HEK293T (cell line): Measurements from ENCODE around the gene DOK3.
A peak's percentile ranks its signal among the peaks of the same experiment; 100 is the strongest.

Experiments used
- CTCF ChIA-PET: fragments of 350-600 bp; formaldehyde crosslinking; extraction: SDS; loops from one replicate; lab custom pipeline; 2021; ENCODE audit warnings: antibody characterized with exemption, inconsistent platforms; lab: Yijun Ruan, JAX
- POLR2A ChIA-PET: fragments of 350-600 bp; formaldehyde crosslinking; extraction: SDS; loops from one replicate; lab custom pipeline; 2020; ENCODE audit warnings: antibody characterized with exemption, inconsistent platforms; lab: Yijun Ruan, JAX
- DNase-seq: peaks from one replicate; pipeline ENCODE4 v3.0.0; 2012; ENCODE audit warnings: mixed read lengths; ENCODE audit errors: extremely low spot score
- ARNT ChIP-seq: fragments of 450-650 bp; IDR thresholded peaks from 2 replicates; pipeline ENCODE4 v1.6.1; 2017; ENCODE audit warnings: mild to moderate bottlenecking
- BHLHE40 ChIP-seq: fragments of 450-650 bp; IDR thresholded peaks from 2 replicates; pipeline ENCODE4 v1.6.1; 2016; ENCODE audit warnings: mild to moderate bottlenecking, moderate library complexity, borderline replicate concordance
- CTBP1 ChIP-seq: fragments of 450-650 bp; IDR thresholded peaks from 2 replicates; pipeline ENCODE4 v1.6.1; 2016; ENCODE audit warnings: borderline replicate concordance
- ELF4 ChIP-seq: fragments of 450-650 bp; IDR thresholded peaks from 2 replicates; pipeline ENCODE4 v1.6.1; 2017; ENCODE audit warnings: antibody characterized with exemption
- FOXA1 ChIP-seq: fragments of 450-650 bp; IDR thresholded peaks from 2 replicates; pipeline ENCODE4 v1.6.1; 2016; ENCODE audit warnings: mild to moderate bottlenecking
- FOXK2 ChIP-seq: fragments of 450-650 bp; IDR thresholded peaks from 2 replicates; pipeline ENCODE4 v1.6.1; 2016; ENCODE audit warnings: mild to moderate bottlenecking
- FOXM1 ChIP-seq: fragments of 450-650 bp; IDR thresholded peaks from 2 replicates; pipeline ENCODE4 v1.6.1; 2017; ENCODE audit warnings: mild to moderate bottlenecking, borderline replicate concordance
- HDGF ChIP-seq: fragments of 450-650 bp; IDR thresholded peaks from 2 replicates; pipeline ENCODE4 v1.6.1; 2017; ENCODE audit warnings: antibody characterized with exemption, borderline replicate concordance
- L3MBTL2 ChIP-seq: fragments of 450-650 bp; conservative IDR thresholded peaks from 2 replicates; pipeline ENCODE4 v1.6.1; 2016; ENCODE audit warnings: mild to moderate bottlenecking
- LEF1 ChIP-seq: fragments of 450-650 bp; IDR thresholded peaks from 2 replicates; pipeline ENCODE4 v1.6.1; 2017; ENCODE audit warnings: mild to moderate bottlenecking, borderline replicate concordance
- NFRKB ChIP-seq: fragments of 450-650 bp; IDR thresholded peaks from 2 replicates; pipeline ENCODE4 v1.6.1; 2016; ENCODE audit warnings: mild to moderate bottlenecking, moderate library complexity
- PKNOX1 ChIP-seq: fragments of 450-650 bp; IDR thresholded peaks from 2 replicates; pipeline ENCODE4 v1.6.1; 2016
- SP1 ChIP-seq: fragments of 450-650 bp; IDR thresholded peaks from 2 replicates; pipeline ENCODE4 v1.6.1; 2017
- SUZ12 ChIP-seq: fragments of 450-650 bp; IDR thresholded peaks from 2 replicates; pipeline ENCODE4 v1.6.1; 2016; ENCODE audit warnings: mild to moderate bottlenecking
- TARDBP ChIP-seq: fragments of 450-650 bp; IDR thresholded peaks from 2 replicates; pipeline ENCODE4 v1.6.1; 2016
- ZNF384 ChIP-seq: fragments of 450-650 bp; IDR thresholded peaks from 2 replicates; pipeline ENCODE4 v1.6.1; 2016

Gene DOK3

GRCh38 chr5:177509381-177509951 is at the start of gene DOK3:
Gene DOK3 (minus strand): TSS chr5:177509826. CDS start chr5:177509540, 286 bp downstream.
- TF ChIP-seq ELF4 (no peak), HDGF (no peak), SP1 (no peak), FOXA1 (no peak), FOXK2 (no peak), PKNOX1 (no peak), SUZ12 (no peak), L3MBTL2 (no peak), LEF1 (no peak), BHLHE40 (no peak), NFRKB (no peak), TARDBP (no peak), FOXM1 (no peak), ZNF384 (no peak)
- POLR2A ChIA-PET = interaction anchor here (0.6 to 1.2 kb wide), 2 partner anchors 12 to 16 kb away, joined by 3 read pairs; no protein-coding TSS in a partner anchor
- CTCF ChIA-PET = interaction anchor here (0.7 to 1.8 kb wide), 2 partner anchors 9 to 119 kb away, joined by 3 read pairs; no protein-coding TSS in a partner anchor
- DNase-seq = no peak

GRCh38 chr5:177557796-177558195 is 48.2 kb upstream of the DOK3 start:
- ChIA-PET POLR2A (interaction anchor here (1.1 to 1.4 kb wide), 3 partner anchors 12 to 42 kb away, joined by 4 to 6 read pairs (median 5); partner anchors contain the start of genes B4GALT7 and TMED9), CTCF (interaction anchor here (0.6 kb wide), 2 partner anchors 294 to 575 kb away, joined by 3 to 4 read pairs; no protein-coding TSS in a partner anchor)
- DNase-seq = no peak
- TF ChIP-seq LEF1 (no peak), FOXA1 (no peak), ARNT (no peak), CTBP1 (no peak), SP1 (no peak), ELF4 (no peak)

GRCh38 chr5:177557041-177557647 is 47.5 kb upstream of the DOK3 start:
- CTCF ChIA-PET = interaction anchor here (0.6 kb wide), 1 partner anchor 293 kb away, joined by 3 read pairs; no protein-coding TSS in a partner anchor
- POLR2A ChIA-PET = interaction anchor here (0.6 to 1.4 kb wide), 2 partner anchors 11 to 20 kb away, joined by 3 to 6 read pairs; no protein-coding TSS in a partner anchor

GRCh38 chr5:177555665-177556064 is 46.0 kb upstream of the DOK3 start:
- TF ChIP-seq BHLHE40 (no peak), L3MBTL2 (no peak), SUZ12 (no peak), CTBP1 (no peak), PKNOX1 (no peak), FOXK2 (no peak)
- CTCF ChIA-PET = no interaction called here
- POLR2A ChIA-PET = no interaction called here
- DNase-seq = no peak

More at GRCh38 chr5:177557041-177557647, 47.5 kb upstream of the DOK3 start:
- no peak for TF ChIP-seq HDGF
- no peak for TF ChIP-seq L3MBTL2
- no peak for TF ChIP-seq ELF4
- TF ChIP-seq PKNOX1 = peak; percentile 51; the same call in 1 of the 2 replicates
- no peak for TF ChIP-seq NFRKB
- DNase-seq = no peak

- no peak for TF ChIP-seq FOXM1
- TF ChIP-seq BHLHE40 = no peak
- TF ChIP-seq TARDBP = no peak
- TF ChIP-seq ARNT = no peak
- TF ChIP-seq SUZ12 = no peak
- TF ChIP-seq HDGF = no peak
- no peak for TF ChIP-seq L3MBTL2
- no peak for TF ChIP-seq ELF4
- ChIA-PET POLR2A (no interaction called here), CTCF (no interaction called here)
- no peak for DNase-seq
Measured at GRCh38 chr5:177555228-177555627, 45.6 kb upstream of the DOK3 start.

GRCh38 chr5:177554474-177555111 is 45.0 kb upstream of the DOK3 start, which contains the start of gene FAM193B:
Gene FAM193B (minus strand): TSS chr5:177554563. CDS start chr5:177554458, 105 bp downstream.
- CTCF ChIA-PET = no interaction called here
- TF ChIP-seq NFRKB (no peak), ZNF384 (no peak), ARNT (0 out of 2 replicates have a peak, but pooled peaks have one; percentile 19), PKNOX1 (no peak), BHLHE40 (no peak), ELF4 (no peak), LEF1 (no peak), TARDBP (no peak), L3MBTL2 (peak; percentile 83), FOXK2 (no peak), CTBP1 (no peak), SP1 (no peak), FOXA1 (no peak), FOXM1 (0 out of 2 replicates have a peak, but pooled peaks have one; percentile 9)
- POLR2A ChIA-PET = interaction anchor here (1.6 kb wide), 1 partner anchor 38 kb away, joined by 6 read pairs; the partner anchor contains the start of gene TMED9
- DNase-seq = peak; percentile 99
